Brain microvascular endothelial cell (primary cell): Measurements from ENCODE around the gene DPM2.

ENCODE experiments used
- DNase-seq: peaks from one replicate; pipeline ENCODE4 v3.0.0-alpha.2; 2020
- H3K27ac ChIP-seq: fragments of 250-450 bp; sonication (Bioruptor Pico); 2 replicates; pipeline ENCODE4 v1.5.1; 2020; ENCODE audit warnings: mild to moderate bottlenecking, moderate library complexity
- H3K27me3 ChIP-seq: fragments of 250-450 bp; sonication (Bioruptor Pico); replicated peaks from 2 replicates; pipeline ENCODE4 v1.5.1; 2020; ENCODE audit warnings: mild to moderate bottlenecking
- H3K36me3 ChIP-seq: fragments of 250-450 bp; sonication (Bioruptor Pico); replicated peaks from 2 replicates; pipeline ENCODE4 v1.5.1; 2020; ENCODE audit warnings: mild to moderate bottlenecking
- H3K4me3 ChIP-seq: 2 replicates; pipeline ENCODE4 v1.5.1; 2011; ENCODE audit warnings: low read depth, mild to moderate bottlenecking, control low read depth, low read length, moderate library complexity
- in situ Hi-C: cut with HindIII; loops from 2 replicates; pipeline ENCODE4 v1.10.0; 2017; ENCODE audit warnings: low sequenced_read_pairs, low pct_ligation_motif_present
- TF ChIP-seq, protein P1 (sequence below): IDR thresholded peaks from 2 replicates; pipeline ENCODE4 v1.5.1; 2011; ENCODE audit warnings: low read depth, mild to moderate bottlenecking, moderate library complexity, low read length, control low read depth, inconsistent platforms; ENCODE audit errors: missing control alignments

The DPM2 gene

DNA sequence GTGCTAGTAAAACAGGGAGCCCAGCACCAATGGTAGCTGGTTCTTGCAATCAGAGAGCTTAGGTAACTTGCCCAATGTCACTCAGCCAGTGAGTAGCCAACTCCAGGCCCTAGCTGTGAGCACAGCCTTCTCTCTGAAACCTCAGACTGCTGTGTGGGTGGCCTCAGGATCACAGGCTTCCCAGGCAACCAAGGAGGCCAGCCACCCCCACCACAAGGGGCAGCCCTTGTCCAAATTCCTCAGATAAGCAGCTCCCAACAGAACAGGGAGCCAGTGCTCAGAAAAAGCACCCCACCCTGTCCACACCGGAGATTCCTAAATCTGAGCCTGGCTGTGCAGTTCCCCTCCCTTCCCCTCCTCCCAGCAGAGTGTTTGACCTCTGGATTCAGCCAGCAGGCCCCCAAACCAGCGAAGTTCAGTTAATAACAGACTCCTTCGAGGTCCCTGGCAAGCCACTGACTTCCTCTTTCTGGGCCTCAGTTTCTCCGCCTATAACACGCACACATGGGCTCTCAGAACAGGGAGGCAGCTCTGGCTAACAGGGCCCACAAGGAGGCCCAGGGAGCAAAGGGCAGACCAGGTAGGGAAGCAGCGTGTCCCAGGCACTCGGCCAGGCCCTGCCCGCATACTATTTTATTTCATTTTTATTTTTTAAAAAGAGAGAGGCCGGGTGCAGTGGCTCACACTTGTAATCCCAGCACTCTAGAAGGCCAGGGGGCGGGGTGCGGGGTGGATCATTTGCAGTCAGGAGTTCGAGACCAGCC is 40.4 kb upstream of the DPM2 start:
- in situ Hi-C loops = no loop called here
- no peak overlapping the region for H3K4me3 ChIP-seq
- H3K27me3 ChIP-seq = no peaks in the 10 kb centered on the region
- TF ChIP-seq, protein P1, sequence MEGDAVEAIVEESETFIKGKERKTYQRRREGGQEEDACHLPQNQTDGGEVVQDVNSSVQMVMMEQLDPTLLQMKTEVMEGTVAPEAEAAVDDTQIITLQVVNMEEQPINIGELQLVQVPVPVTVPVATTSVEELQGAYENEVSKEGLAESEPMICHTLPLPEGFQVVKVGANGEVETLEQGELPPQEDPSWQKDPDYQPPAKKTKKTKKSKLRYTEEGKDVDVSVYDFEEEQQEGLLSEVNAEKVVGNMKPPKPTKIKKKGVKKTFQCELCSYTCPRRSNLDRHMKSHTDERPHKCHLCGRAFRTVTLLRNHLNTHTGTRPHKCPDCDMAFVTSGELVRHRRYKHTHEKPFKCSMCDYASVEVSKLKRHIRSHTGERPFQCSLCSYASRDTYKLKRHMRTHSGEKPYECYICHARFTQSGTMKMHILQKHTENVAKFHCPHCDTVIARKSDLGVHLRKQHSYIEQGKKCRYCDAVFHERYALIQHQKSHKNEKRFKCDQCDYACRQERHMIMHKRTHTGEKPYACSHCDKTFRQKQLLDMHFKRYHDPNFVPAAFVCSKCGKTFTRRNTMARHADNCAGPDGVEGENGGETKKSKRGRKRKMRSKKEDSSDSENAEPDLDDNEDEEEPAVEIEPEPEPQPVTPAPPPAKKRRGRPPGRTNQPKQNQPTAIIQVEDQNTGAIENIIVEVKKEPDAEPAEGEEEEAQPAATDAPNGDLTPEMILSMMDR = peak; percentile 14
- peak; percentile 76 for DNase-seq
- no peak overlapping the region for H3K27ac ChIP-seq
- H3K36me3 ChIP-seq = no peaks in the 10 kb centered on the region

DNA sequence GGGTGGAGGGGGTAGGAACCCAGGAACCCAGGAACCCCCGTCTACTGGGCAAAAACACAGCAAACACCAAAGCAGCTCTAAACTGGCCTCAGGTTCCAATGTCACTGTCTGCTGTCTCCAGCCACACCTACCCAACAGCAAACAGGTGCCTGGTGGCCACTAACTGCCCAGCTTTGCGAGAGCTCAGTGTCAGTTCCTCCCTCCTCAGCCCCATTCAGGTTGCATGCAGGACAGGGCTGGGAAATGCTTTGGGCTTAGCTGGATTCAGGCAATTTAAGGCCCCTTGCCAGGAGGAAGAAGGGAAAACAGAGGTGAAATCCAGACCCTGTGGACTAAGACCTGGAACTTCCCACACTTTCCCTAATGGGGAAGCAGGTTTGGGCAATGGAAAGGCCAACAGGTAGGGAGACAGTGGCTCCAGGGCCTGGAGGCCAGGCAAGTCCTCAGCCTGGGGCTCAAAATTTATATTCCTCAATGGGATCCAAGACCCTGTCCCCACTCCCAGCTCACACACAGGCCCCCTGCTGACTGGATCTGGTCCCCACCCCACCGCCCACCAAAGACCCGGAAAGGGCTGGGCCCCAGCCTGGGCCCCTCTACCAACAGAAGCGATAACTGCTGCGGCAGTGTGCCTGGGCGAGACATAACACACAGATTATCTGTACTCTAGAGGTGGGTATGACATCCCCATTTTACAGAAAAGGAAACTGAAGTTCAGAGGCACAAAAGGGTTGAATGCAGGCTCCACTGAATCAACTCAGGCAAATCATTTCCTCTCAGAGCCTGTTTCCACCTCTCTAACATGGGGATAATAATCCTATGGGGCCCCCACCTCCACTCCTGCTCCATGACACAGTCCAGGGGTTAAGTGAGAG is 39.6 kb upstream of the DPM2 start:
- Histone ChIP-seq H3K27ac (no peak overlapping the region), H3K4me3 (no peak overlapping the region), H3K27me3 (no peaks in the 10 kb centered on the region), H3K36me3 (no peaks in the 10 kb centered on the region)
- DNase-seq = no peak
- in situ Hi-C loops = no loop called here
- TF ChIP-seq, protein P1 = no peak

DNA sequence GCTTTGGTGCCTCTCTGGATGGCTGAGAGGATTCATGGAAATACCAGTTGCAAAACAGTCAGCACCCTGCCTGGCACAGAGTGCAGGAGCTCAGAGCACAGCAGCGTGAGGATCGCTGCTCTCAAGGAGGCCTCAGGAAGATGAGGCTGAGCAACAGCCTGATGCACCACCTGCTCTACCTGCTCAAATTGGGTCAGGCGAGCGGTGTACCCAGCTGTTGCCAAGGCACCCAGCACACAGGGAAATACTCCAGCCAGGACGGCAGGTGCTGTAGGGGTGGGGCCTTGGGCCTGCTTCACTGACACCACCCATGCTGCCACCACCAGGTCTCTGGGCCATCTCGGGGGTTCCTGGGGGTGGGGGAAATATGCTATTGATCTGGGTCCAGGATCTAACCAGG is 38.8 kb upstream of the DPM2 start:
- H3K27me3 ChIP-seq = no peaks in the 10 kb centered on the region
- H3K4me3 ChIP-seq = no peak overlapping the region
- TF ChIP-seq, protein P1 = no peak
- DNase-seq = no peak
- no peak overlapping the region for H3K27ac ChIP-seq
- no peaks in the 10 kb centered on the region for H3K36me3 ChIP-seq
- in situ Hi-C loops = no loop called here

DNA sequence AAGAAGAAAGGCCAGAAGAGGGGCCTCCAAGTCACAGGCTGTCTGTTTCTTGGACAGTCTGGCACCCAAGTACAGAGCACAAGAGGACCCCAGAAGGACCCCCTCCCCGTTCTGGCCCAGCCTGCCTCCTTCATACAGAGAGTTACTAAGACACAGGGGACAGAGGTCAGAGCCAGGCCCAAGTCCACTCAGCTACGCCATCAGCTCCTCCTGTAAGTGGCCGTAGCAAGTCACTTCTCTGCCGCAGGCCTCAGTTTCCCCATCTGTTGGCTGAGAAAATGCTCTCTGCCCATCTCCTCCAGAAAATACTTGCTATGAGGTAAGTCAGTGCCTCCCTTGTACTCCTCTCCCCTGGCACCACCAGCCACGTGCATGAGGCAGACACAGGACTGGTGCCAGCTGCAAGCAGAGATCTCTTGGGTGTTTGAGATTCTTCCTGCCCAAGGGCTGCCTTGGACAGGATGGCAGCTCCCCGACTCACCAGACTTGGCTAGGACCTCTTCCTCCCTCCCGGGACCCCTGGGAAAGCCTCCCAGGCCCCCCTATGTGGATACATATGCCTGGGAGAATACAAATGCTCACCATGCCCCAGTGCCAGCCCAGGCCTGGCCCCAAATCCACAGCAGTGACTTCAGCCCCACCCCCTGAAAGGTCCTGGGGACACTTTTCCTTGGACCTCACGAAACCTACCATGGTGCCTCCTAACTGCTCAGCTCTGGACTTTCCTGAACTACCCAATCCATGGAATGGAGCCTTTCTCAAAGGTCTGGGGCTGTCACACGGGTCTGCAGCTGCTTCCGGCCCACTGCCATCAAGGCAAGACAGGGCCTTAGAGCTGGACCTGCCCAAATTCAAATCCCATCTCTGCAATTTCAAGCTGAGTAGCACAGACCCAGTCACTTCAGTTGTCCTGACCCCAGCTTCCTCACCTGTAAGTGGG is 38.0 kb upstream of the DPM2 start:
- TF ChIP-seq, protein P1 = no peak
- Histone ChIP-seq H3K4me3 (no peak overlapping the region), H3K36me3 (no peaks in the 10 kb centered on the region), H3K27me3 (no peaks in the 10 kb centered on the region), H3K27ac (no peak overlapping the region)
- DNase-seq = no peak
- in situ Hi-C loops = no loop called here

DNA sequence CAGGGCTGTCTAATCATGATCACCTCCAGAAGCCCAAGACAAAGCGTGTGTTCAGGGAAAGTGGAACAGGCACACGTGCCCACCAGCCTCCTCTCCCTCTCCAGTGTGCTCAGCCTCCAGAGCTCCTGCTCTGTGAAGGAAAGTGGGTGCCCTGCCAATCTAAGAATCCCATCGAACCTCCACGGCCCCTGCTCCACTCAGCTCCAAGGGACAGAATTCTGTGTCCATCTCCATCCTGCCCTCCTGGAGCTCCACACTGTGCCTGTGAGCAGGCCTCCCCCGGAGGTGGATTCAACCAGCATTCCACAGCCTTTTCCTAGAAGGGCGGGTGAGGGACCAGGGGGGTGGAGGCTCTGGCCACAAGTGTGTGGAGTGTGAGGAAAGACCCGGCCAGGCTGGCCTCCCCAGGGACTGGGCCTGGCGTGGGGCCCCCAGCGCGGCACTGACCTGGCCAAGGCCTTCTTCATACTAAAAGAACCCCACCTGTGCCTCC is 37.2 kb upstream of the DPM2 start:
- Histone ChIP-seq H3K27me3 (no peaks in the 10 kb centered on the region), H3K4me3 (no peak overlapping the region), H3K27ac (no peak overlapping the region), H3K36me3 (no peaks in the 10 kb centered on the region)
- in situ Hi-C loops = no loop called here
- no peak for DNase-seq
- TF ChIP-seq, protein P1 = no peak
